HepG2 (cell line): ENCODE measurements around the gene KLRK1.

Experiments used
- KDM2A ChIP-seq: sonication (generic); formaldehyde crosslinking; IDR thresholded peaks from 2 replicates; pipeline ENCODE4 v1.4.0; 2020; ENCODE audit warnings: low read depth, missing genetic modification reagents, borderline replicate concordance
- RFX5 ChIP-seq: IDR thresholded peaks from 2 replicates; pipeline ENCODE4 v1.6.1; 2011; ENCODE audit warnings: low read depth, low read length, improper control_type of control experiment
- ZNF10 ChIP-seq: sonication (generic); formaldehyde crosslinking; IDR thresholded peaks from 2 replicates; pipeline ENCODE4 v1.4.0; 2020; ENCODE audit warnings: mild to moderate bottlenecking, low read depth, missing genetic modification reagents, borderline replicate concordance
- TF ChIP-seq, protein P1 (sequence below): sonication (generic); formaldehyde crosslinking; IDR thresholded peaks from 2 replicates; pipeline ENCODE4 v1.5.0; 2020; ENCODE audit warnings: mild to moderate bottlenecking, missing genetic modification reagents, moderate library complexity

DNA sequence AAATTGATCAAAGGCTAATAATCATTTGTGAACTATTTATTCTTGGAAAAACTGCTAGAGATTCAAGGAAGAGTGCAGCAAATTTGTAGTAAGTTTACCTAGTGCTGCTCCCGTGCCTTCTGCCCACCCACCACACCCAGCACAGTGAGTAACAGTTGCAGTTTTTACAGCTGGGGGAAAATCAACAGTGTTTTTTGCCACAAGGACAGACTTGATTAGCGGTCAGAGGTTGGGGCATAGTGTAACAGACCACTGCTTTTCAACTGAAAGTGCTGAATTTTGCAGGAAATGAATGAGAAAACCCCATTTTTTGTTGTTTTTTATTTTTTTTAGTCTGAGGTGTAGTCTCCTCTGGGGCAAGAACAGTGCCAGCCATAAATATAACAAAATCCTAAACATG is 7.5 kb upstream of the KLRK1 start:
- TF ChIP-seq, protein P1, sequence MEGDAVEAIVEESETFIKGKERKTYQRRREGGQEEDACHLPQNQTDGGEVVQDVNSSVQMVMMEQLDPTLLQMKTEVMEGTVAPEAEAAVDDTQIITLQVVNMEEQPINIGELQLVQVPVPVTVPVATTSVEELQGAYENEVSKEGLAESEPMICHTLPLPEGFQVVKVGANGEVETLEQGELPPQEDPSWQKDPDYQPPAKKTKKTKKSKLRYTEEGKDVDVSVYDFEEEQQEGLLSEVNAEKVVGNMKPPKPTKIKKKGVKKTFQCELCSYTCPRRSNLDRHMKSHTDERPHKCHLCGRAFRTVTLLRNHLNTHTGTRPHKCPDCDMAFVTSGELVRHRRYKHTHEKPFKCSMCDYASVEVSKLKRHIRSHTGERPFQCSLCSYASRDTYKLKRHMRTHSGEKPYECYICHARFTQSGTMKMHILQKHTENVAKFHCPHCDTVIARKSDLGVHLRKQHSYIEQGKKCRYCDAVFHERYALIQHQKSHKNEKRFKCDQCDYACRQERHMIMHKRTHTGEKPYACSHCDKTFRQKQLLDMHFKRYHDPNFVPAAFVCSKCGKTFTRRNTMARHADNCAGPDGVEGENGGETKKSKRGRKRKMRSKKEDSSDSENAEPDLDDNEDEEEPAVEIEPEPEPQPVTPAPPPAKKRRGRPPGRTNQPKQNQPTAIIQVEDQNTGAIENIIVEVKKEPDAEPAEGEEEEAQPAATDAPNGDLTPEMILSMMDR (CRISPR knock-in tag): no peak
- TF ChIP-seq RFX5 (no peak), ZNF10 (CRISPR knock-in tag) (no peak), KDM2A (CRISPR knock-in tag) (no peak)
